Breast epithelium (tissue), 4 donors: ENCODE results near the gene TMEM200C. TPM values are rescaled to one million over a fixed set of nuclear protein-coding genes. Genes with fewer than 3 reads are reported as not detected.

ENCODE experiments used
- DNase-seq, 2 donors: peaks; one replicate each; pipeline ENCODE4 v3.0.0-alpha.2; 2019; ENCODE audit warnings: low spot score in 2 of 2
- H3K27ac ChIP-seq, 2 donors: fragments of 200-600 bp; sonication (generic) in 1 of 2; one replicate each; pipeline ENCODE4 v1.5.1; 2016 to 2019; ENCODE audit warnings: mild to moderate bottlenecking in 1 of 2
- H3K27me3 ChIP-seq, 2 donors: fragments of 200-600 bp; sonication (generic) in 1 of 2; one replicate each; pipeline versions ENCODE4 v1.5.1 to v1.6.0; 2017 to 2019; ENCODE audit warnings: control low read depth in 1 of 2, mild to moderate bottlenecking in 1 of 2
- H3K36me3 ChIP-seq: fragments of 200-600 bp; one replicate; pipeline ENCODE4 v1.5.1; 2019
- H3K4me1 ChIP-seq, 2 donors: fragments of 200-600 bp; sonication (generic); one replicate each; pipeline ENCODE4 v1.5.1; 2016 to 2019; ENCODE audit warnings: control low read depth in 1 of 2
- H3K4me3 ChIP-seq, 3 donors: fragments of 200-600 bp; sonication (generic); 1 replicate in 2 of 3; 2 replicates in 1 of 3; pipeline ENCODE4 v1.5.1; 2016 to 2019; ENCODE audit warnings: mild to moderate bottlenecking in 3 of 3, moderate library complexity in 2 of 3
- H3K9me3 ChIP-seq, 2 donors: fragments of 200-600 bp; sonication (generic) in 1 of 2; one replicate each; pipeline ENCODE4 v1.5.1; 2016 to 2019; ENCODE audit warnings: control low read depth in 1 of 2
- CTCF ChIP-seq, 3 donors: fragments of 450-650 bp; IDR thresholded peaks; one replicate each; pipeline ENCODE4 v1.5.1; 2016 to 2017; ENCODE audit warnings: antibody characterized with exemption in 3 of 3, mild to moderate bottlenecking in 3 of 3, moderate library complexity in 3 of 3
- POLR2A ChIP-seq: fragments of 450-650 bp; IDR thresholded peaks from one replicate; pipeline ENCODE4 v1.6.1; 2016; ENCODE audit warnings: antibody characterized with exemption, mild to moderate bottlenecking, moderate library complexity
- POLR2AphosphoS5 ChIP-seq, 3 donors: sonication (generic); formaldehyde crosslinking; IDR thresholded peaks; one replicate each; pipeline ENCODE4 v1.6.1; 2017; ENCODE audit warnings: antibody characterized with exemption in 3 of 3
- intact Hi-C: fragments of 100-400 bp; cut with DNase I; formaldehyde crosslinking; loops from one replicate; pipeline ENCODE4 v1.15.1; 2023; ENCODE audit warnings: low total_unique reads
- total RNA-seq, 3 donors: library from RNA; depleted of rRNA; stranded (reverse); fragments of >200 nt; gene quantifications; one replicate each; pipeline ENCODE4 v1.1.0, GENCODE V29; 2016

Gene TMEM200C
- total RNA-seq, 3 donors from 2014 or later: 0.16 to 1.2 (median 0.98) TPM

GRCh38 chr18:5851998-5852397 lies 43.3 kb downstream of the TMEM200C start:
- H3K27me3 ChIP-seq: no peaks in the 10 kb centered on the region
- H3K4me1 ChIP-seq: no peaks in the 10 kb centered on the region
- DNase-seq: no peak
- no peaks in the 10 kb centered on the region for H3K9me3 ChIP-seq
- intact Hi-C loops: no loop called here
- H3K36me3 ChIP-seq: no peaks in the 10 kb centered on the region
- H3K27ac ChIP-seq: no peak overlapping the region
- TF ChIP-seq POLR2AphosphoS5 (IDR thresholded peaks at IDR 0.05) (no peak), CTCF (IDR thresholded peaks at IDR 0.05) (no peak), POLR2A (no peak)
- H3K4me3 ChIP-seq: no peak overlapping the region

GRCh38 chr18:5842653-5843052 lies 52.7 kb downstream of the TMEM200C start:
- H3K4me3 ChIP-seq: no peak overlapping the region
- intact Hi-C loops: no loop called here

GRCh38 chr18:5841518-5841917 lies 53.8 kb downstream of the TMEM200C start:
- no peak for DNase-seq
- Histone ChIP-seq H3K9me3 (peaks cover 0 to 3% of the 10 kb centered on the region in 2 donors), H3K4me1 (no peaks in the 10 kb centered on the region), H3K36me3 (no peaks in the 10 kb centered on the region), H3K4me3 (no peak overlapping the region), H3K27ac (no peak overlapping the region), H3K27me3 (no peaks in the 10 kb centered on the region)
- TF ChIP-seq POLR2A (no peak), POLR2AphosphoS5 (IDR thresholded peaks at IDR 0.05) (no peak), CTCF (IDR thresholded peaks at IDR 0.05) (no peak)
- intact Hi-C loops: no loop called here

More at GRCh38 chr18:5842653-5843052, 52.7 kb downstream of the TMEM200C start:
- TF ChIP-seq POLR2AphosphoS5 (IDR thresholded peaks at IDR 0.05) (no peak), CTCF (IDR thresholded peaks at IDR 0.05) (no peak), POLR2A (no peak)
- Histone ChIP-seq H3K36me3 (no peaks in the 10 kb centered on the region), H3K4me1 (no peaks in the 10 kb centered on the region), H3K9me3 (peaks cover 0 to 3% of the 10 kb centered on the region in 2 donors), H3K27me3 (no peaks in the 10 kb centered on the region), H3K27ac (no peak overlapping the region)
- no peak for DNase-seq

- Histone ChIP-seq H3K36me3 (no peaks in the 10 kb centered on the region), H3K27me3 (no peaks in the 10 kb centered on the region), H3K4me1 (no peaks in the 10 kb centered on the region), H3K4me3 (no peak overlapping the region), H3K27ac (no peak overlapping the region), H3K9me3 (peaks cover 0 to under 1% of the 10 kb centered on the region in 2 donors)
- TF ChIP-seq POLR2A (no peak), CTCF (IDR thresholded peaks at IDR 0.05) (no peak), POLR2AphosphoS5 (IDR thresholded peaks at IDR 0.05) (no peak)
- intact Hi-C loops: no loop called here
- DNase-seq: no peak
Observed at GRCh38 chr18:5840547-5840946, 54.8 kb downstream of the TMEM200C start.

GRCh38 chr18:5840025-5840424 lies 55.3 kb downstream of the TMEM200C start:
- intact Hi-C loops: no loop called here
- H3K4me1 ChIP-seq: no peaks in the 10 kb centered on the region
- H3K9me3 ChIP-seq: no peaks in the 10 kb centered on the region
- no peak for DNase-seq
- TF ChIP-seq POLR2AphosphoS5 (IDR thresholded peaks at IDR 0.05) (no peak), POLR2A (no peak), CTCF (IDR thresholded peaks at IDR 0.05) (no peak)
- H3K36me3 ChIP-seq: no peaks in the 10 kb centered on the region
- H3K27me3 ChIP-seq: no peaks in the 10 kb centered on the region
- no peak overlapping the region for H3K27ac ChIP-seq
- no peak overlapping the region for H3K4me3 ChIP-seq
